Gastroesophageal sphincter (tissue), 3 donors: ENCODE data around the gene PHPT1.

Source experiments
- EP300 ChIP-seq: sonication (generic); formaldehyde crosslinking; IDR thresholded peaks from one replicate; pipeline ENCODE4 v1.6.1; 2017; ENCODE audit warnings: antibody characterized with exemption, mild to moderate bottlenecking
- POLR2A ChIP-seq, 2 donors: fragments of 450-650 bp; IDR thresholded peaks; one replicate each; pipeline ENCODE4 v1.6.1; 2017; ENCODE audit warnings: antibody characterized with exemption in 2 of 2, mild to moderate bottlenecking in 2 of 2, moderate library complexity in 1 of 2
- POLR2AphosphoS5 ChIP-seq: sonication (generic); formaldehyde crosslinking; IDR thresholded peaks from one replicate; pipeline ENCODE4 v1.6.1; 2017; ENCODE audit warnings: antibody characterized with exemption
- TF ChIP-seq, protein P1 (sequence below), 4 experiments: fragments of 200-600 bp in 2 of 4; fragments of 450-650 bp in 2 of 4; sonication (generic) in 1 of 4; IDR thresholded peaks; one replicate each; pipeline ENCODE4 v1.5.1; 2017 to 2019; ENCODE audit warnings: antibody characterized with exemption in 4 of 4, mild to moderate bottlenecking in 2 of 4, moderate library complexity in 2 of 4

- TF ChIP-seq, protein P1, sequence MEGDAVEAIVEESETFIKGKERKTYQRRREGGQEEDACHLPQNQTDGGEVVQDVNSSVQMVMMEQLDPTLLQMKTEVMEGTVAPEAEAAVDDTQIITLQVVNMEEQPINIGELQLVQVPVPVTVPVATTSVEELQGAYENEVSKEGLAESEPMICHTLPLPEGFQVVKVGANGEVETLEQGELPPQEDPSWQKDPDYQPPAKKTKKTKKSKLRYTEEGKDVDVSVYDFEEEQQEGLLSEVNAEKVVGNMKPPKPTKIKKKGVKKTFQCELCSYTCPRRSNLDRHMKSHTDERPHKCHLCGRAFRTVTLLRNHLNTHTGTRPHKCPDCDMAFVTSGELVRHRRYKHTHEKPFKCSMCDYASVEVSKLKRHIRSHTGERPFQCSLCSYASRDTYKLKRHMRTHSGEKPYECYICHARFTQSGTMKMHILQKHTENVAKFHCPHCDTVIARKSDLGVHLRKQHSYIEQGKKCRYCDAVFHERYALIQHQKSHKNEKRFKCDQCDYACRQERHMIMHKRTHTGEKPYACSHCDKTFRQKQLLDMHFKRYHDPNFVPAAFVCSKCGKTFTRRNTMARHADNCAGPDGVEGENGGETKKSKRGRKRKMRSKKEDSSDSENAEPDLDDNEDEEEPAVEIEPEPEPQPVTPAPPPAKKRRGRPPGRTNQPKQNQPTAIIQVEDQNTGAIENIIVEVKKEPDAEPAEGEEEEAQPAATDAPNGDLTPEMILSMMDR (IDR thresholded peaks at IDR 0.05), result no peak
- TF ChIP-seq EP300 (no peak), POLR2AphosphoS5 (no peak), POLR2A (IDR thresholded peaks at IDR 0.05) (no peak)
These were observed 50.0 kb downstream of the PHPT1 start for GRCh38 chr9:136899196-136899595.
